Ovary (tissue), 9 donors: ENCODE measurements around the gene LEMD2. TPM values are rescaled to one million over a fixed set of nuclear protein-coding genes. Genes with fewer than 3 reads are reported as not detected.

ENCODE experiments used
- DNase-seq, 5 donors: peaks; one replicate each; pipeline ENCODE4 v3.0.0-alpha.2; 2019 to 2020
- H3K27ac ChIP-seq, 2 donors: fragments of 200-600 bp; one replicate each; pipeline versions ENCODE4 v1.5.1 to v1.8.0; 2019 to 2022
- H3K27me3 ChIP-seq: fragments of 200-600 bp; one replicate; pipeline ENCODE4 v1.8.0; 2022
- H3K36me3 ChIP-seq: fragments of 200-600 bp; sonication (generic); one replicate; pipeline ENCODE4 v1.5.1; 2019
- H3K4me1 ChIP-seq: one replicate; pipeline ENCODE4 v1.8.1; 2013; ENCODE audit warnings: mild to moderate bottlenecking, moderate library complexity; ENCODE audit not compliant: insufficient read depth
- H3K4me3 ChIP-seq: fragments of 200-600 bp; sonication (generic); one replicate; pipeline ENCODE4 v1.5.1; 2017
- H3K9me3 ChIP-seq, 2 donors: fragments of 200-600 bp in 1 of 2; sonication (generic) in 1 of 2; one replicate each; pipeline versions ENCODE4 v1.5.1 to v1.8.1; 2013 to 2019; ENCODE audit warnings: mild to moderate bottlenecking in 1 of 2, moderate library complexity in 1 of 2
- CTCF ChIP-seq, 3 donors: fragments of 450-650 bp in 2 of 3; fragments of 200-600 bp in 1 of 3; IDR thresholded peaks; one replicate each; pipeline versions ENCODE4 v1.5.1 to v1.8.0; 2016 to 2022; ENCODE audit warnings: antibody characterized with exemption in 3 of 3, mild to moderate bottlenecking in 1 of 3
- EP300 ChIP-seq: sonication (generic); formaldehyde crosslinking; IDR thresholded peaks from one replicate; pipeline ENCODE4 v1.6.1; 2017; ENCODE audit warnings: antibody characterized with exemption
- POLR2A ChIP-seq: fragments of 450-650 bp; IDR thresholded peaks from one replicate; pipeline ENCODE4 v1.6.1; 2017; ENCODE audit warnings: antibody characterized with exemption, mild to moderate bottlenecking, moderate library complexity
- WGBS, 3 donors: extraction: QIAGEN DNeasy Blood & Tissue Kit in 1 of 3; methylation state at CpG; one replicate each; pipeline versions ENCODE4 v1.1.5 to v1.1.7; 2013 to 2017; 5-methylcytosine and 5-hydroxymethylcytosine counted together
- intact Hi-C, 4 donors: fragments of 100-400 bp; cut with DNase I; formaldehyde crosslinking; loops; one replicate each; pipeline versions ENCODE4 v1.11.0 to v1.15.1; 2022 to 2023
- polyA plus RNA-seq, 2 donors: library from polyadenylated mRNA; stranded (reverse); fragments of 200-250 nt in 1 of 2; fragments of 350-450 nt in 1 of 2; fragmentation: Illumina TruSeq in 1 of 2; extraction: RNeasy Lipid Tissue Mini Kit (QIAGEN cat#74804) in 1 of 2; gene quantifications; one replicate each; pipeline ENCODE4 v1.2.3, GENCODE V29; 2013 to 2014
- total RNA-seq, 7 donors: library from RNA; depleted of rRNA in 2 of 7; stranded (reverse); fragments of >200 nt in 2 of 7; fragmentation: NEBNext Ultra II Directional in 3 of 7; extraction: Animal tissue kit (Norgen Biotek cat#: 25700) in 3 of 7; gene quantifications; one replicate each; pipeline versions ENCODE4 v1.1.0 to v1.2.4, GENCODE V29; 2016 to 2023
- donor health status: DM: no; HTN: no; CAD: no; lungs with moderate emphysema.
- donor health status: DM: no; HTN: no; CAD: no.
- donor health status: Bipolar disorder and iron deficiency.
- donor health status: DM: yes; HTN: yes; CAD: no.
- donor health status: DM: no; HTN: no; CAD: no.
- donor health status: DM: yes; HTN: yes; CAD: no.

Gene LEMD2
- total and polyA plus RNA-seq, 9 donors, result 41.7 to 66.8 (median 56.7) TPM

GRCh38 chr6:33742837-33743236 lies 46.1 kb downstream of the LEMD2 start:
- intact Hi-C loops, result loop anchor here in 3 of 4 donors (1.0 to 10.0 kb wide), 2 partner anchors 29 to 412 kb away; no protein-coding TSS in a partner anchor
- H3K36me3 ChIP-seq, result no peaks in the 10 kb centered on the region
- no peak overlapping the region for H3K4me3 ChIP-seq
- H3K27ac ChIP-seq, result no peak overlapping the region
- TF ChIP-seq CTCF (IDR thresholded peaks at IDR 0.05), result no peak
- TF ChIP-seq EP300, result no peak
- TF ChIP-seq POLR2A, result no peak
- H3K4me1 ChIP-seq, result peaks cover 2% of the 10 kb centered on the region
- H3K9me3 ChIP-seq, result no peaks in the 10 kb centered on the region
- 5 to 9% (median 5%) methylated on average over 7 of the region's 7 CpGs for WGBS, 3 donors
- DNase-seq, result peak in 4 of 5 donors; percentile 34 to 72 (median 64)
- no peaks in the 10 kb centered on the region for H3K27me3 ChIP-seq

DNA sequence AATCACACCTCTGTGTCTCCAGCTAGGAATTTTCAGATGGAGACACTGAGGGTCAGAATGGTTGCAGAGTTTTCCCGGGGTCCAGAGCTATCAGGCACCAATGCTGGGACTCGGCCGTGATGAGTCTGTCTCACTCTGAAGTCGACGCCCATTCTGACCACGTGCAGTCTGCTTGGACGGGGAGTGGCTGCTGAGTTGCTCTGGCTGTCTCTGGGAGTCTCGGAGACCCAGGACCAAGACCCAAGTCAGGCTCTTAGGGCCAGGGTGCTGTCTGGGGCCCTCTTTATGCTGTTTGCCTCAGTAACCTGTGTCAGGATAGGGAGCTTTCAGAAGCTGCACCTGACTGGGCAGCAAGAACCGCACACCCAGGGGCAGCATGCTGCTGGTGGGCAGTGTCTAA lies 46.8 kb downstream of the LEMD2 start:
- Histone ChIP-seq H3K4me1 (peaks cover 2% of the 10 kb centered on the region), H3K4me3 (no peak overlapping the region), H3K36me3 (no peaks in the 10 kb centered on the region), H3K27me3 (no peaks in the 10 kb centered on the region), H3K9me3 (no peaks in the 10 kb centered on the region), H3K27ac (no peak overlapping the region)
- TF ChIP-seq CTCF (IDR thresholded peaks at IDR 0.05), result no peak
- TF ChIP-seq EP300, result no peak
- no peak for TF ChIP-seq POLR2A
- WGBS, 3 donors, result 21 to 38% (median 22%) methylated on average over 9 of the region's 9 CpGs
- DNase-seq, result no peak
- intact Hi-C loops, result loop anchor here in 2 of 4 donors (10.0 kb wide), 1 partner anchor 413 kb away; no protein-coding TSS in a partner anchor

GRCh38 chr6:33740794-33741193 lies 48.1 kb downstream of the LEMD2 start:
- WGBS, 3 donors, result 79 to 90% (median 84%) methylated on average over 5 of the region's 5 CpGs
- intact Hi-C loops, result loop anchor here in 2 of 4 donors (10.0 kb wide), 1 partner anchor 414 kb away; no protein-coding TSS in a partner anchor
- Histone ChIP-seq H3K27me3 (no peaks in the 10 kb centered on the region), H3K4me3 (no peak overlapping the region), H3K27ac (no peak overlapping the region), H3K9me3 (no peaks in the 10 kb centered on the region), H3K4me1 (peaks cover 2% of the 10 kb centered on the region), H3K36me3 (no peaks in the 10 kb centered on the region)
- no peak for TF ChIP-seq CTCF (IDR thresholded peaks at IDR 0.05)
- TF ChIP-seq EP300, result no peak
- no peak for TF ChIP-seq POLR2A
- no peak for DNase-seq

DNA sequence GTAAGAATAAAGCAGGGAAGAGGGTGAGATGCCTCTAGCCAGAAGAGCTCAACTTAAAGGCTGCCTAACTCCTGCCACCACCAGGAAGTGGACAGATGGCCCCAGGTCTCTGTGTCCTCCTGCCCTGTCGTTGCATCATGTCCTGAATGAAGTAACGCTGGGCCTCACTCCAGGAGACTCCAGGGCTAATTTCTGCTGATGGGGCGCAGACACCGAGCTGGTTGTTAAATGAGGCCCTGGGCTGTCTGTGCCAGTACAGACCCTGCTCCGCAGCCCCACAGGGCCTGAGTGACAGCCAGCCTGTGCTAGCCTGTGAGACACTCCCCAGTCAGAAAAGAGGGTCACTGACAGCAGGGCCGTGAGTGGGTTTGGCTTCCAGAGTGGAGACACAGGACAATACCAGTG lies 48.7 kb downstream of the LEMD2 start:
- Histone ChIP-seq H3K9me3 (no peaks in the 10 kb centered on the region), H3K36me3 (no peaks in the 10 kb centered on the region), H3K4me1 (peaks cover 2% of the 10 kb centered on the region), H3K4me3 (no peak overlapping the region), H3K27me3 (no peaks in the 10 kb centered on the region), H3K27ac (no peak overlapping the region)
- DNase-seq, result no peak
- intact Hi-C loops, result loop anchor here in 2 of 4 donors (10.0 kb wide), 1 partner anchor 415 kb away; no protein-coding TSS in a partner anchor
- TF ChIP-seq CTCF (IDR thresholded peaks at IDR 0.05) (no peak), POLR2A (no peak), EP300 (no peak)
- WGBS, 3 donors, result 88 to 91% (median 89%) methylated on average over 6 of the region's 6 CpGs
